VCaP (cell line): ENCODE measurements around the gene EEF2K.

Experiments used
- H3K27ac ChIP-seq: fragments of 450-650 bp; 2 replicates; pipeline ENCODE4 v1.5.1; 2017
- CTCF ChIP-seq: fragments of 450-650 bp; conservative IDR thresholded peaks from 2 replicates; pipeline ENCODE4 v1.5.1; 2017; ENCODE audit warnings: mild to moderate bottlenecking, moderate library complexity

The EEF2K gene

GRCh38 chr16:22337849-22338635, 132.0 kb downstream of the EEF2K start:
- no peak overlapping the region for H3K27ac ChIP-seq

More at GRCh38 chr16:22337849-22338635, 132.0 kb downstream of the EEF2K start:
- TF ChIP-seq CTCF = no peak
